Measurements from ENCODE around the gene TMEM51.

DNA sequence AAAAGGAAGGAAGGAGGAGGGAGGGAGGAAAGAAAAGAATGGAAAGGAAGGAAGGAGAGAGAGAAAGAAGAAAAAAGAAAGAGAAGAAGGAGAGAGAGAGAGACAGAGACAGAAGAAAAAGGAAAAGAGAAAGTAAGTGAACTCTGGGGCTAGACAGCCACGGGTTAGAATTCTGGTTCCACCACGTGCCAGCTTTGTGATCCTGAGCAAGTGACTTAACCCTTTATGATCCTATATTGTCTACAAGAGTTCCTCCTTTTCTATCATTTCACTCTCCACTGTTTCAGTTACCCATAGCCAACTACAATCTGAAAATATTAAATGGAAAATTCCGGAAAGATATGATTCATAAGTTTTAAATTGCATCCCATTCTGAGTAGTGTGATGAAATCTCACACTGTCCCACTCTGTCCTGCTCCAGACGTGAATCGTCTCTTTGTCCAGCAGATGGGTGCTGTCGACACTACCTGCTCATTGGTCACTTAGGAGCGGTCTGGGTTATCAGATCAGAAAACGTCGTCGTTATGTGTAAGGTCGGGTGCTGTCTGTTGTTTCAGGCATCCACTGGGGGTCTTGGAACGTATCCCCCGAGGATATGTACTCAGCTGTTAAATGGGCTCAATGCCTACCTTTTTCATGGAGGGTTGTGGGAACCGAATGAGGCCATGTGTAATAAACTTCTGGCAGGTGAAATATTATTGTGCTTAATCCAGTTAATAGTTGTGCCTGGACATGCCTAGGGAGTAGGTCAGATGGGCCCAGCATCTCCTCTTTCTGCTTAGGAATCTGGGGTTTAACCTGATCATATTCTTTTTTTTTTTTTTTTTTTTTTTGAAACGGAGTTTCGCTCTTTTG lies 19.1 kb downstream of the TMEM51 start:
- TF ChIP-seq, protein P1, sequence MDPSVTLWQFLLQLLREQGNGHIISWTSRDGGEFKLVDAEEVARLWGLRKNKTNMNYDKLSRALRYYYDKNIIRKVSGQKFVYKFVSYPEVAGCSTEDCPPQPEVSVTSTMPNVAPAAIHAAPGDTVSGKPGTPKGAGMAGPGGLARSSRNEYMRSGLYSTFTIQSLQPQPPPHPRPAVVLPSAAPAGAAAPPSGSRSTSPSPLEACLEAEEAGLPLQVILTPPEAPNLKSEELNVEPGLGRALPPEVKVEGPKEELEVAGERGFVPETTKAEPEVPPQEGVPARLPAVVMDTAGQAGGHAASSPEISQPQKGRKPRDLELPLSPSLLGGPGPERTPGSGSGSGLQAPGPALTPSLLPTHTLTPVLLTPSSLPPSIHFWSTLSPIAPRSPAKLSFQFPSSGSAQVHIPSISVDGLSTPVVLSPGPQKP (IDR thresholded peaks at IDR 0.05; ENCODE audit: borderline replicate concordance, low read depth, low read length): no peak
- TF ChIP-seq POLR2A (IDR thresholded peaks at IDR 0.05; ENCODE audit: low read depth, low read length) (no peak), RFX5 (IDR thresholded peaks at IDR 0.05; ENCODE audit: low read depth, low read length) (no peak)
- TF ChIP-seq, protein P2, sequence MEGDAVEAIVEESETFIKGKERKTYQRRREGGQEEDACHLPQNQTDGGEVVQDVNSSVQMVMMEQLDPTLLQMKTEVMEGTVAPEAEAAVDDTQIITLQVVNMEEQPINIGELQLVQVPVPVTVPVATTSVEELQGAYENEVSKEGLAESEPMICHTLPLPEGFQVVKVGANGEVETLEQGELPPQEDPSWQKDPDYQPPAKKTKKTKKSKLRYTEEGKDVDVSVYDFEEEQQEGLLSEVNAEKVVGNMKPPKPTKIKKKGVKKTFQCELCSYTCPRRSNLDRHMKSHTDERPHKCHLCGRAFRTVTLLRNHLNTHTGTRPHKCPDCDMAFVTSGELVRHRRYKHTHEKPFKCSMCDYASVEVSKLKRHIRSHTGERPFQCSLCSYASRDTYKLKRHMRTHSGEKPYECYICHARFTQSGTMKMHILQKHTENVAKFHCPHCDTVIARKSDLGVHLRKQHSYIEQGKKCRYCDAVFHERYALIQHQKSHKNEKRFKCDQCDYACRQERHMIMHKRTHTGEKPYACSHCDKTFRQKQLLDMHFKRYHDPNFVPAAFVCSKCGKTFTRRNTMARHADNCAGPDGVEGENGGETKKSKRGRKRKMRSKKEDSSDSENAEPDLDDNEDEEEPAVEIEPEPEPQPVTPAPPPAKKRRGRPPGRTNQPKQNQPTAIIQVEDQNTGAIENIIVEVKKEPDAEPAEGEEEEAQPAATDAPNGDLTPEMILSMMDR (conservative IDR thresholded peaks at IDR 0.05; ENCODE audit: low read depth, low read length): no peak

All from IMR-90 (cell line).